BE2C (cell line): ENCODE measurements around the gene GSTO2.
"Not testable (repeated sequence)": the region's sequence is repeated elsewhere in the genome, so short reads cannot be mapped to it uniquely, and the experiment has no call there.

Experiments used
- DNase-seq: peaks from one replicate; pipeline ENCODE4 v3.0.0-alpha.2; 2020
- H3K27me3 ChIP-seq: fragments of 250-450 bp; sonication (Bioruptor Pico); 2 replicates; pipeline ENCODE4 v1.5.1; 2020; ENCODE audit warnings: mild to moderate bottlenecking
- H3K36me3 ChIP-seq: fragments of 250-450 bp; sonication (Bioruptor Pico); 2 replicates; pipeline ENCODE4 v1.5.1; 2020; ENCODE audit warnings: mild to moderate bottlenecking
- H3K4me1 ChIP-seq: fragments of 250-450 bp; sonication (Bioruptor Pico); 2 replicates; pipeline ENCODE4 v1.5.1; 2020
- H3K4me3 ChIP-seq: 2 replicates; pipeline ENCODE4 v1.5.1; 2011; ENCODE audit warnings: low read depth, low read length
- H3K9me3 ChIP-seq: fragments of 250-450 bp; sonication (Bioruptor Pico); 2 replicates; pipeline ENCODE4 v1.5.1; 2020
- TF ChIP-seq, protein P1 (sequence below): IDR thresholded peaks from 2 replicates; pipeline ENCODE4 v1.5.1; 2012; ENCODE audit warnings: mild to moderate bottlenecking, low read depth, low read length

The GSTO2 gene

DNA sequence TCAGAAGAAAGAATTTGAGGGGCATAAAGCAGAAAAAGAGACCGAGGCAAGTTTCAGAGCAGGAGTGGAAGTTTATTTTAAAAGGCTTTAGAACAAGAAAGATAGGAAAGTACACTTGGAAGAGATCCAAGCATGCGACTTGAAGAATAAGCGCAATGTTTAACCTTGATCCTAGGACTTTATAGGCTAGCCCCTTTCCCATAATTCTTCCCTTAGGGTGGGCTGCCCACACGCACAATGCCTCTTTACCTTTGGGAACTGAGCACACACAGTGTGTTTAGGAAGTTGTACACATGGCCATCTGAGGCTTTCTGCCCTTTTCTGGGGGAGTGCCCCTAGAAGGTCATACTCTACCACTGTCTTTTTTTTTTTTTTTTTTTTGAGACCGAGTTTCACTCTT lies 25.5 kb upstream of the GSTO2 start:
- no peak for DNase-seq

DNA sequence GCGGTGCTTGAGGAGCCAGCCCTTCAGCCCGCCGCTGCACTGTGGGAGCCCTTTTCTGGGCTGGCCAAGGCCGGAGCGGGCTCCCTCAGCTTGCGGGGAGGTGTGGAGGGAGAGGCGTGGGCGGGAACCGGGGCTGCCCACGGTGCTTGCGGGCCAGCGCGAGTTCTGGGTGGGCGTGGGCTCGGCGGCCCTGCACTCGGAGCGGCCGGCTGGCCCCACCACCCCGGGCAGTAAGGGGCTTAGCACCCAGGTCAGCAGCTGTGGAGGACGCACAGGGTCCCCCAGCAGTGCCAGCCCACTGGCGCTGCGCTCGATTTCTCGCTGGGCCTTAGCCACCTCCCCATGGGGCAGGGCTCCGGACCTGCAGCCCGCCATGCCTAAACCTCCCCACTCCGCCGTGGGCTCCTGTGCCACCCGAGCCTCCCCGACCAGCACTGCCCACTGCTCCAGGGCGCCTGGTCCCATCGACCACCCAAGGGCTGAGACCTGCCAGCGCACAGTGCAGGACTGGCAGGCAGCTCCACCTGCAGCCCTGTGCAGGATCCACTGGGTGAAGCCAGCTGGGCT lies 23.8 kb upstream of the GSTO2 start:
- H3K36me3 ChIP-seq: no peaks in the 10 kb centered on the region
- no peaks in the 10 kb centered on the region for H3K4me1 ChIP-seq
- H3K4me3 ChIP-seq: no peak overlapping the region
- TF ChIP-seq, protein P1, sequence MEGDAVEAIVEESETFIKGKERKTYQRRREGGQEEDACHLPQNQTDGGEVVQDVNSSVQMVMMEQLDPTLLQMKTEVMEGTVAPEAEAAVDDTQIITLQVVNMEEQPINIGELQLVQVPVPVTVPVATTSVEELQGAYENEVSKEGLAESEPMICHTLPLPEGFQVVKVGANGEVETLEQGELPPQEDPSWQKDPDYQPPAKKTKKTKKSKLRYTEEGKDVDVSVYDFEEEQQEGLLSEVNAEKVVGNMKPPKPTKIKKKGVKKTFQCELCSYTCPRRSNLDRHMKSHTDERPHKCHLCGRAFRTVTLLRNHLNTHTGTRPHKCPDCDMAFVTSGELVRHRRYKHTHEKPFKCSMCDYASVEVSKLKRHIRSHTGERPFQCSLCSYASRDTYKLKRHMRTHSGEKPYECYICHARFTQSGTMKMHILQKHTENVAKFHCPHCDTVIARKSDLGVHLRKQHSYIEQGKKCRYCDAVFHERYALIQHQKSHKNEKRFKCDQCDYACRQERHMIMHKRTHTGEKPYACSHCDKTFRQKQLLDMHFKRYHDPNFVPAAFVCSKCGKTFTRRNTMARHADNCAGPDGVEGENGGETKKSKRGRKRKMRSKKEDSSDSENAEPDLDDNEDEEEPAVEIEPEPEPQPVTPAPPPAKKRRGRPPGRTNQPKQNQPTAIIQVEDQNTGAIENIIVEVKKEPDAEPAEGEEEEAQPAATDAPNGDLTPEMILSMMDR: no peak
- H3K9me3 ChIP-seq: no peaks in the 10 kb centered on the region
- H3K27me3 ChIP-seq: peaks cover 16% of the 10 kb centered on the region
- DNase-seq: no peak

More for the DNA sequence above, 25.5 kb upstream of the GSTO2 start:
- H3K4me1 ChIP-seq: no peaks in the 10 kb centered on the region
- no peak overlapping the region for H3K4me3 ChIP-seq
- TF ChIP-seq, protein P1: no peak
- H3K36me3 ChIP-seq: no peaks in the 10 kb centered on the region
- peaks cover 29% of the 10 kb centered on the region for H3K27me3 ChIP-seq
- no peaks in the 10 kb centered on the region for H3K9me3 ChIP-seq

DNA sequence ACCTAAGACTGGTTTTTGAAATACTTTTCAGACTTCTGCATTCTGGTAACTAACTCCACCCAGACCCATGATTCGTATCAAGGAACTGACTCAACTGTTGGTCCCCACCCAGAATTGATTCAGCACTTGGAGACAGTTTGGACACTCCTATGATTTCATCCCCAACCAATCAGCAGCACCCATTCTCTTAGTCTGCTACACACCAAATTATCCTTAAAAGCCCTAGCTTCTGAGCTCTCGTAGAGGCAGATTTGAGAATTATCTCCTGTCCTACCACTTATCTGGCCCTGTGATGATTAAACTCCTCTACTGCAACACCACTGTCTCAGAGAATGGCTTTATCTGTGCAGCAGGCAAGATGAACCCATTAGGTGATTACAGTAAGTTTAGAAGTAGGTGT lies 22.0 kb upstream of the GSTO2 start:
- no peaks in the 10 kb centered on the region for H3K36me3 ChIP-seq
- no peaks in the 10 kb centered on the region; the same call in 1 of the 2 replicates for H3K27me3 ChIP-seq
- DNase-seq: no peak
- no peaks in the 10 kb centered on the region for H3K9me3 ChIP-seq
- H3K4me1 ChIP-seq: no peaks in the 10 kb centered on the region
- H3K4me3 ChIP-seq: no peak overlapping the region
- TF ChIP-seq, protein P1: no peak

DNA sequence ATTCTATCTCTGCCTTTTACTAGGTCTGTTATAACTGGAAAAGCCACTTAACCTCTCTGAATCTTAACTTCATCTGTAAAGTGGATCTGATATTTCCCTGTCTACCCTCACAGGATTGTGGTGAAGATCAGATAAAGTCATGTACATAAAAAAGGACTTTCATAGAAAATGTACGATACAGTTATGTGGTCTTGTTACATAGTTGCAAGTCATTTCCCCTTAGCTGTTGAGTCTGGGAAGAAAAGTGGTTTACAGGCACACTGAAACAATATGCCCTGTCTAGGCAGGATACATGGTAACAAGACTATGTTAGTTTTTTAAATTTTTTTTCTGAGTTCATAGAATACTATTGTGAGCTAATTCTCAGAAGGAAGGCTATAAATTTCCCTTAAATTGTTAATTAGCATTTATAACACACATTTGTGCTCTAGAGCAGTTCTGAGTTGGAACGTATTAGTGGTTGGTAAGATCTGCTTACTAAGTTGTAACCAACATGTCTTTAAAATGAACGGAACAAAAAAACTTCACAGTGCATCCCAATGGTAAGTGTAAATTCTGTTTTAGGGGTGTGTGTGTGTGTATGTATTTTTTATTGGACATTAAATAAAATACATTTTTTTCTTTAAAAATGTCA lies 21.4 kb upstream of the GSTO2 start:
- no peaks in the 10 kb centered on the region for H3K4me1 ChIP-seq
- TF ChIP-seq, protein P1: no peak

DNA sequence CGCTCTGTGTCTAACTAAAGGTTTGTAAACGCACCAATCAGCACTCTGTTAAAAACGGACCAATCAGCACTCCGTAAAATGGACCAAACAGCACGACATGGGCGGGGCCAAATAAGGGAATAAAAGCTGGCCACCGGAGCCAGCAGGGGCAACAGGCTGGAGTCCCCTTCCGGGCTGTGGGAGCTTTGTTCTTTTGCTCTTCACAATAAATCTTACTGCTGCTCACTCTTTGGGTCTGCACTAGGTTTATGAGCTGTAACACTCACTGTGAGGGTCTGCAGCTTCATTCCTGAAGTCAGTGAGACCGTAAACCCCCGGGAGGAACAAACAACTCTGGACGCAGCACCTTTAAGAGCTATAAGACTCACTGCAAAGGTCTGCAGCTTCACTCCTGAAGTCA lies 20.1 kb upstream of the GSTO2 start:
- not testable (repeated sequence) for H3K27me3 ChIP-seq, H3K9me3 ChIP-seq, H3K36me3 ChIP-seq, H3K4me1 ChIP-seq, H3K4me3 ChIP-seq, DNase-seq

More for the DNA sequence above, 21.4 kb upstream of the GSTO2 start:
- Histone ChIP-seq H3K9me3 (no peaks in the 10 kb centered on the region), H3K4me3 (no peak overlapping the region), H3K27me3 (no peaks in the 10 kb centered on the region; the same call in 1 of the 2 replicates), H3K36me3 (no peaks in the 10 kb centered on the region)
- no peak for DNase-seq

DNA sequence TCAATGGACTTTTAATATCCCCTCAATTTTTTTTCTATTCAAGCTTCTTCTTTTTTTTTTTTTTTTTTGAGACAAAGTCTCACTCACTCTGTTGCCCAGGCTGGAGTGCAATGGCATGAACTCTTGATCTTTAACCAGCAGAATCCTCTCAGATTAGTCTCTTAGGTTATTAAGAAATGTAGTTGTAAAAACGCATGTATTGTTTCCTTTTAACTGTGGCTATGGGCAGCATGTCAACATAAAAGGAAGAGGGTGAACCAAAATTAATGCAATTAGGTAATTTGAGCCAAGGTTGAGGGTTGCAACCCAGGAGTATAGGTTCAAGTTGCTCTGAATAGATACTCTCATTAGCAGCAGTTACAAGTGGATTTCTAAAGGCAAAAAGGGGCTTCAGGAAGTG lies 18.6 kb upstream of the GSTO2 start:
- no peak for DNase-seq
- TF ChIP-seq, protein P1: no peak
- no peaks in the 10 kb centered on the region for H3K9me3 ChIP-seq
- peaks cover 8% of the 10 kb centered on the region for H3K4me1 ChIP-seq
- H3K36me3 ChIP-seq: no peaks in the 10 kb centered on the region
- no peak overlapping the region for H3K4me3 ChIP-seq
- no peaks in the 10 kb centered on the region; the same call in 1 of the 2 replicates for H3K27me3 ChIP-seq
